GM18526 (cell line): Measurements from ENCODE around the gene MAD1L1.

Source experiments
- POLR2A ChIP-seq: IDR thresholded peaks from 3 replicates; pipeline ENCODE4 v1.6.1; 2011; ENCODE audit not compliant: insufficient read length; ENCODE audit errors: extremely low read depth

Gene MAD1L1

GRCh38 chr7:2172311-2173188 is 60.2 kb downstream of the MAD1L1 start:
- no peak for TF ChIP-seq POLR2A

- no peak for TF ChIP-seq POLR2A
These were observed 60.9 kb downstream of the MAD1L1 start for GRCh38 chr7:2171855-2172254.

DNA sequence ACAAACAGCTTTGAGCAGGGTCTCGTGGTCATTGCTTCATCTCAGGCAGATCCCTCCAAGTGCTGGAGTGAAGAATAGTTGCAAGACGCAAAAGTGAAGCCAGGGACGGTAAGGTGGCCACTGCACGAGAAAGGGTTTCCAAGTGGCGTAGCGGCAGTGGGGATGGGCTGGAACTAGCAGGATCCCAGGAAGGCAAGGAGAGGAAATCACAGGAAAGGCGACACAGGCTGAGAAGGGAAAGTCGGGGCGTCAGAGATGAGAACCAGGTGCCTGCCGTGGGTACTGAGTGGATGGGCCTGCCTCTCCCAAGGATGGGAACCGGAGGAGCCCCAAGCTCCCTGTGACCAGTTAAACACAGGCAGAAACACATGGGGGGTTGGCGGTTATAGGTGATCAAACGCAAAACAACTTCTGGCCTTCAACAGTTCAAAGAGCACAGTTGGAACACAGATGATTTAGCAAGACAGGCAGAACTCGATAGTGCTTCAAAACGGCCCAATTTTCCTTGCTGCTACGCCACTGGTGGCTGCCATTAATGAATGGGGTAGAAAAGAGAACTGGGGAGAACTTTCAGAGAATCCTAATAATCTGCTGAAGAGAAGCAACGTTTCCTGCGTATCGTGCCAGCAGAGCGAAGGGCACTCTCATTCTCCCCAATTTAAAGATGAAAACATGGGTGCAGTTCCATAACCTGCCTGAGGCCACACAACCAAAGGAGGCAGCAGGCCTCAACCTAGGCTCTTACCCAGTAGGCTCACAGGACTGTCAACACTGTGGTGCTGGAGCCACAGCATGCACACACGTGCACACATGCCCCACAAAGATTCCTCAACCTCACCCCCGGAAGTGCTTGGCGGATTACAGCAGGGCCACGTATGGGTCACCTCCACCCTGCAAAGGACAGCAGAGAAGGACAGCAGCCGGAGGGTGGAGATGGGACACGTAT is 61.9 kb downstream of the MAD1L1 start:
- no peak for TF ChIP-seq POLR2A

GRCh38 chr7:2169923-2170575 is 62.7 kb downstream of the MAD1L1 start:
- TF ChIP-seq POLR2A: no peak

- no peak for TF ChIP-seq POLR2A
These were observed 64.0 kb downstream of the MAD1L1 start for GRCh38 chr7:2168615-2169311.

DNA sequence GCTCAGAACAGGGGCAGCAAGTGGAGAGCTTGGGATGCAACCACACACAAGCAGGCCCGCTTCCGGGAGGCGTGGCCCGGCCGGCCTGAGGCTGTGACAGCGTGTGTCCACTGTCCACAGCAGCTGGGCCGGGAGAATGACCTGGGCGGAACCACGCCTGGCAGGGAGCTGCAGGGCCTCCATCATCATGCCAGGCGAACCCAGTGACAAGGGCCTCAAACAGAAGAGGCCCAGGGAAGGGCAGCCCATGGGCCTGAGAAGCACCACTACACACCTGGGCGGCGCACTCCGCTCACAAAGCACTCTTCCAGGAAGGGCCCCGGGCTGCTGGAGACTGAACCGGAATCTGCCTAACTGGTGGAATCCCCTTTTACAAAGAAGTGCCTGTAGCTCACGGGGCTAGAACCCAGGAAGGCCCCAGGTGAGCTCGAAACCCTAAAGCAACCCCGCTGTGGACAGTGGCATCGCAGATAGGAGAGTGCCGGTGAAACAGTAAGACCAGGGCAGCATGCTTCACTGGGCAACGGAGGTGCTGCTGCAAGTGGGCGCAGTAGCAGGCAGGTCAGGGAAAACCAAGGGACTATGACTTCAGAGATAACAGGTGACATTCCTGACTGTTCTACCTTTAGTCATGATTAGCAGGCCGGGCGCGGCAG is 66.0 kb downstream of the MAD1L1 start:
- no peak for TF ChIP-seq POLR2A

DNA sequence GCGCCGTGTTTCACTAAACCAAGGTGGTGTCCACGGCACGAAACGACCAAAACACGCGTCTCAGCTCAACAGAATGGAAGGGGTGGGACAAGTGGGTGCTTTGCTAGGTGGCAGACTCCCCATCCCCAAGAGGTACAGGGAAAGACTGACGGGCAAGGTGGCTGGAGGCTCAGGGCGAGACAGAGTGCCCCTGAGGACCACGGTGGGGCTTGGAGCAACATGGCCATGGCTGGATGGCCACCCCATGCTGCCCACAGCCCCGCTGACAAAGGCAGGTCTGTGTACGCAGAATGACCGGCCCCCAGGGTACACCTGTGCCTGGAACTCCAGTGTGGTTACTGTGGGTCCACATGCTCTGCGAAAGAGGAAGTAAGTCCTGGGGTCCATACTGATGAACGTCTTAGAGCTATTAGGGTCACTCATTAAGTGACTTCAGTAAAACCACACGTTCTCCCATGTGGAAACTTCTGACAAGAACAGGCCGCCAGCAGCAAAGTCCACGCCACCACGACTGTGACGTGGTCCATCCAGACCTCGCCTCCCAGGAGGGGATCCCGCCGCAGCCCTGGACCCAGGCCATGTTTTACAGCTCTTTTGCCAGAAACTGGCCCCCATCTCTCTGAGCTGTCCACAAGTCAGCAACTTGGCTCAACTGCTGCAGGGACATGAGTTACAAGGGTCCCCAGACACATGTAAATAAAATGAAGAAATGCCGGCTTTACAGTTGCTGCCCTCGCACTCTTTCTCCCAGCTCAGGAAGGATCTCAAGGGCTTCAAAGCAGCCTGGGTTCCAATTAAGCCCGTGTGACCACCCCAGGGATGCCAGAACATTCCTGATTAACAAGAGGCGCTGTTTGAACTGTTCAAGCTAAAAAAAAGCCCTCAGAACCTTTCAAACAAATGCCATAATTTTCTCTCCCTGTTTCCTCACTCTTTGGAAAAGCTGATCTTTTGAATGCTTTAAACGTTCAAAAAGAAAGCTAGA is 66.8 kb downstream of the MAD1L1 start:
- no peak for TF ChIP-seq POLR2A

- TF ChIP-seq POLR2A: no peak
These were observed 67.5 kb downstream of the MAD1L1 start for GRCh38 chr7:2165239-2165609.

- TF ChIP-seq POLR2A: no peak
These were observed 68.1 kb downstream of the MAD1L1 start for GRCh38 chr7:2164646-2165045.

GRCh38 chr7:2163600-2164555 is 68.9 kb downstream of the MAD1L1 start:
- no peak for TF ChIP-seq POLR2A

- TF ChIP-seq POLR2A: no peak
These were observed 69.8 kb downstream of the MAD1L1 start for GRCh38 chr7:2162959-2163358.

GRCh38 chr7:2159176-2159520 is 73.6 kb downstream of the MAD1L1 start:
- no peak for TF ChIP-seq POLR2A
